ENCODE measurements around the gene DENND4B. TPM values are rescaled to one million over a fixed set of nuclear protein-coding genes. Genes with fewer than 3 reads are reported as not detected.

The DENND4B gene
- total RNA-seq, 1 donor from 2014 or later = 2.7 TPM

GRCh38 chr1:153963850-153964331, 17.4 kb upstream of the DENND4B start:
- Mint-ChIP-seq H3K27me3 (ENCODE audit: insufficient read depth, low read depth) (peaks cover 7% of the 10 kb centered on the region), H3K36me3 (peaks cover 19% of the 10 kb centered on the region), H3K4me1 (peaks cover 66% of the 10 kb centered on the region)

GRCh38 chr1:153963030-153963849, 16.7 kb upstream of the DENND4B start, which contains the start of gene SLC39A1:
Gene SLC39A1, minus strand, starts transcription at chr1:153963537. Its CDS starts 822 bp downstream, at chr1:153962715.
- Mint-ChIP-seq H3K4me3 (peak within 1 kb of the TSS; percentile 88), H3K9me3 (no peaks in the 10 kb centered on the region), H3K27me3 (ENCODE audit: insufficient read depth, low read depth) (peaks cover 7% of the 10 kb centered on the region), H3K27ac (peak within 1 kb of the TSS; percentile 97), H3K36me3 (peaks cover 19% of the 10 kb centered on the region), H3K4me1 (peaks cover 63% of the 10 kb centered on the region)
- H3K9me3 ChIP-seq (ENCODE audit: low read depth) = no peaks in the 10 kb centered on the region
- peak; percentile 99 for DNase-seq (ENCODE audit: low spot score)
- H3K27ac ChIP-seq = peak within 1 kb of the TSS; percentile 94
- H3K79me2 ChIP-seq (ENCODE audit: low read depth) = peaks cover 61% of the 10 kb centered on the region
- H3K27me3 ChIP-seq = no peaks in the 10 kb centered on the region
- H3K36me3 ChIP-seq = no peaks in the 10 kb centered on the region
- H3K4me2 ChIP-seq = peak within 1 kb of the TSS; percentile 91
- H3K9ac ChIP-seq = peak within 1 kb of the TSS; percentile 71
- H4K20me1 ChIP-seq (ENCODE audit: low read depth) = peaks cover 7% of the 10 kb centered on the region
- TF ChIP-seq EZH2phosphoT487 (IDR thresholded peaks at IDR 0.05) (no peak), EZH2 (IDR thresholded peaks at IDR 0.05) (no peak), CTCF (IDR thresholded peaks at IDR 0.05) (no peak)
- H2AFZ ChIP-seq (replicated peaks) = peak within 1 kb of the TSS; percentile 19
- peaks cover 27% of the 10 kb centered on the region for H3K4me1 ChIP-seq
- H3K4me3 ChIP-seq = peak within 1 kb of the TSS; percentile 63
- peaks cover 58% of the 10 kb centered on the region for H3F3A ChIP-seq (ENCODE audit: low read depth)

More at GRCh38 chr1:153963850-153964331, 17.4 kb upstream of the DENND4B start:
- H4K20me1 ChIP-seq (ENCODE audit: low read depth) = peaks cover 7% of the 10 kb centered on the region
- H3K9ac ChIP-seq = peak overlapping the region; percentile 17
- peak overlapping the region; percentile 94 for H3K27ac ChIP-seq
- no peaks in the 10 kb centered on the region for H3K27me3 ChIP-seq
- no peaks in the 10 kb centered on the region for H3K9me3 Mint-ChIP-seq
- DNase-seq (ENCODE audit: low spot score) = peak; percentile 85
- TF ChIP-seq CTCF (IDR thresholded peaks at IDR 0.05) (no peak), EZH2phosphoT487 (IDR thresholded peaks at IDR 0.05) (no peak), EZH2 (IDR thresholded peaks at IDR 0.05) (no peak)
- H3K4me3 Mint-ChIP-seq = peak overlapping the region; percentile 88
- peaks cover 33% of the 10 kb centered on the region for H3K4me1 ChIP-seq
- peak overlapping the region; percentile 91 for H3K4me2 ChIP-seq
- H3K9me3 ChIP-seq (ENCODE audit: low read depth) = no peaks in the 10 kb centered on the region
- H3K27ac Mint-ChIP-seq = peak overlapping the region; percentile 97
- peaks cover 67% of the 10 kb centered on the region for H3K79me2 ChIP-seq (ENCODE audit: low read depth)
- peak overlapping the region; percentile 63 for H3K4me3 ChIP-seq
- H3F3A ChIP-seq (ENCODE audit: low read depth) = peaks cover 55% of the 10 kb centered on the region
- H2AFZ ChIP-seq (replicated peaks) = peak overlapping the region; percentile 19
- H3K36me3 ChIP-seq = no peaks in the 10 kb centered on the region

- H3K36me3 Mint-ChIP-seq = peaks cover 19% of the 10 kb centered on the region
Measured at GRCh38 chr1:153962088-153963029, 15.8 kb upstream of the DENND4B start.

More at GRCh38 chr1:153962088-153963029, 15.8 kb upstream of the DENND4B start:
- H3K4me1 ChIP-seq = peaks cover 29% of the 10 kb centered on the region
- H2AFZ ChIP-seq (replicated peaks) = no peak overlapping the region
- DNase-seq (ENCODE audit: low spot score) = no peak
- TF ChIP-seq EZH2phosphoT487 (IDR thresholded peaks at IDR 0.05) = no peak
- TF ChIP-seq CTCF (IDR thresholded peaks at IDR 0.05) = no peak
- TF ChIP-seq EZH2 (IDR thresholded peaks at IDR 0.05) = no peak
- no peaks in the 10 kb centered on the region for H3K36me3 ChIP-seq
- peak overlapping the region; percentile 71 for H3K9ac ChIP-seq
- peaks cover 59% of the 10 kb centered on the region for H3K4me1 Mint-ChIP-seq
- no peaks in the 10 kb centered on the region for H3K27me3 ChIP-seq
- peaks cover 69% of the 10 kb centered on the region for H3K79me2 ChIP-seq (ENCODE audit: low read depth)
- H4K20me1 ChIP-seq (ENCODE audit: low read depth) = peaks cover 13% of the 10 kb centered on the region
- no peaks in the 10 kb centered on the region for H3K9me3 ChIP-seq (ENCODE audit: low read depth)
- H3K27ac Mint-ChIP-seq = peak overlapping the region; percentile 97
- peak overlapping the region; percentile 63 for H3K4me3 ChIP-seq
- peaks cover 9% of the 10 kb centered on the region for H3K27me3 Mint-ChIP-seq (ENCODE audit: insufficient read depth, low read depth)
- peak overlapping the region; percentile 88 for H3K4me3 Mint-ChIP-seq
- peak overlapping the region; percentile 91 for H3K4me2 ChIP-seq
- no peak overlapping the region for H3K27ac ChIP-seq
- peaks cover 60% of the 10 kb centered on the region for H3F3A ChIP-seq (ENCODE audit: low read depth)
- no peaks in the 10 kb centered on the region for H3K9me3 Mint-ChIP-seq
